GM19023 (cell line): Measurements from ENCODE around the gene MARVELD1.

Experiments
- ATAC-seq: cut with Tn5 transposase; IDR thresholded peaks from one replicate; pipeline ENCODE4 v1.9.1; 2021; ENCODE audit warnings: mild to moderate bottlenecking, moderate library complexity; ENCODE audit not compliant: unreplicated experiment

Gene MARVELD1

DNA sequence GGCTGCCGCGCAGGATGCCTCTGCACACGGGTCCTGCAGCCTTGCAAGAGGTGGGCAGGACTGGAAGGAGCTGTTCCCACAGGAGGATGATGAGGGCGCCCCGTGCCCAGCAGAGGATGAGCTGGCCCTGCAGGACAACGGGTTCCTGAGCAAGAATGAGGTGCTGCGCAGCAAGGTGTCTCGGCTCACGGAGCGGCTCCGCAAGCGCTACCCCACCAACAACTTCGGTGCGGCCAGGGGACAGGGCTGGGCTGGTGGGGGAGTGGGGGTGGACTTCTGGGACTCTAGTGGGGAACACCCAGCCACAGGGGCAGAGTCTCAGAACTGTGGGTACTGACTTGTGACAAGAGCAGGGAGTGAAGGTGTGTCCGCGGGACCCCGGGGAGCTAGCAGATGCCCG is 39.4 kb downstream of the MARVELD1 start:
- no peak for ATAC-seq

DNA sequence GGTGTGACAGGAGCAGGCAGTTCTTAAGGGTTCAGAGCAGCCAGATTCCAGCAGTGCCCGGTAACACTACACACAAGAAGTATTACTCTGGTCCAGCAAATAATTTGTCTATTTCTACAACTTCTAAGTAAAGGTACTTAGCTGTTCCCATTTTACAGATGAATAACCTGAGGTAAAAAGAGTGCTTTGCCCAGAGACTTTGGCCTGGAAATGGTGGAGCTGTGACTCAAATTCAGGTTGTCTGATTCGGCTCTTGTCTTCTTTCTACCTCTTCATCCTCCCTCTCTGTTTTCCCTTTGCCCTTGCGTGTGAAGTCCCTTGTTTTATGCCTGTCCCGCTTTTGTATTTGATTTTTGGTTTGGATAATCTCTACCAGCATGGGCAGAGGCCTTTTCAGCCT is 41.2 kb downstream of the MARVELD1 start:
- ATAC-seq: no peak

DNA sequence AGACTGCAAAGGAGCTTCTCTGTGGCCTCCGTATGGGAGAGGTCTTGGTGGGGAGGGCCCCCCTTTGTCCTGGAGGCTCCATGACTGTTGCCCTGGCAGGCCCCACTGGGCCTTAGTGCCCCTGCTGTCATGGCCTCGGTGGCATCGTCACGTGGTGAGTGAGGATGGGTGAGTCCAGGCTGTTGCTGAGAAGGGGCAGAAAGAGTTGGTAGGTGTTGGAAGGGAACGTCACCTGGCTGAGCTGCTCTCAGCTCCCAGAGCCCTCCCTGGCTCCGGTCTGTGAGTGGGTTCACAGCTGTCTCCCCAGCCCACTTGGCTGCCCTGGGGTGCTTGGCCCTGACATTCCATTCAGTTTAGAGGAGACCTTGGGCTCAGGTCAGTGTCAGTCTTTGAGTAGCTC is 42.2 kb downstream of the MARVELD1 start:
- ATAC-seq: no peak

DNA sequence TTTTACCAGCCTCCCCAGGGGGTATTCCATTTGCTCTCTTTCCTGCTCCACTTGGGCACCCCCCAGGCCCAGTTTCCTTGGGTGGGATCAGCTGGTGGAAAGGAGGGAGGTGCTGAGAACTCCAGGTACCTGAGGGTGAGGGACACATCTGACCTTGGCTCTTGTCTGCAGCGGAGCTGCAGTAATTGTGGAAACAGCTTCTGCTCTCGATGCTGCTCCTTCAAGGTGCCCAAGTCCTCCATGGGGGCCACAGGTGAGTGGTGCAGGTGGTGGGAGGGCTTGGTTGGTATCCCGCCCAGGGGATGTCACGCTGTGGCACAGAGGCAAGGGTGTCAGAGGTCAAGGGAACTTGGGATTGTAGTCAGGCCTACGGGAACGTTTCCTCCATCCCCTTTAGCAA is 43.9 kb downstream of the MARVELD1 start:
- no peak for ATAC-seq

DNA sequence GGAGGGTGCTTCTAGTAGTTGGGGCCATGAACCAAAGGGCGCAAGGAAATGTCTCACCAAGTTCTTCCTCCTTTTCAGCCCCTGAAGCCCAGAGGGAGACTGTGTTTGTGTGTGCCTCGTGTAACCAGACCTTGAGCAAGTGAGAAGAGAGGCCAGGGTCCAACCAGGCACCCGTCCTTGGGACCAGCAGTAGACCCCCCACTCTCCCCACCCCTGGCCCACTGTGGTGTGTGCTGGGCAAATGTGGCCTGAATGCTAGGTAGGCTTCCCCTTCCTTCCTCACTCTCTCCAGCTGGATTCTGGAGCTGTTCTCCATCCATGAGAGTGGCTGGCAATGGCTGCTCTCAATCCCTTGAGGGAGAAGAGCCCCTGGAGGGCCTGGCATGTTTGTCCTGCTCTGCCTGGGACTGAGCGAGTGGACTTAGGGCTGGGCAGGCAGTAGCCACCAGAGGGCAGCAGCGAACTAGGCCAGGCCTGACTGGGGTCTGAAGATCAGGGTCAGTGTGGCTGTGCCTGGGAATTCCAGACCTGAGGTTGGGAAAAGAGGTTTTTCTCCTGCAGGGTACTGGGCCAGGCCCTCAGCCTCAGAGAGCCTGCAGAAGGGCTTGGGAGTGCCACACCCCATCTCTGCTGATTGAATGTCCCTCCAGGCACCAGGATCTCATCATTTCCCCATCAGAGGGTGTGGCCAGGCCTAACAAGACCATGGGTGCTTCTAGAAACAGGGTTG is 45.8 kb downstream of the MARVELD1 start:
- no peak for ATAC-seq

DNA sequence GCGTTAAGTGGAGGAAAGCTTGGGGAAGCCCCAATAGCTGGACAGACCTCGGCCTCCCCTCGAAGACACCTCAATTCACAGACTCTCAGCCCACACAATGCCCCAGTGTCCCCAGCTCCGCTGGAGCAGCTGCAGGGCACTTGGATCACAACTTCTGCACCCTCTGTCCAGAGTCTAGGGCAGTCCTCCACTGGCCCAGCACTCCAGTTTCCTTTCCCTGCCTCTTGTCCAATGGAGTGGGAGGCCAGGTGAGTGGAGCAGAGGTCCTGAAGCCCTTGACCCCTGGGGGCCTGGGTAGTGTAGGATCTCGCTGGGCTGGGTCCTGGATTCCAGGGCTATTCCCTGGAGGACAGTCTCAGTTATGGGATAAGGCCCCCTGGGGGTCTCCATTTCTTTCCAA is 46.4 kb downstream of the MARVELD1 start:
- no peak for ATAC-seq

DNA sequence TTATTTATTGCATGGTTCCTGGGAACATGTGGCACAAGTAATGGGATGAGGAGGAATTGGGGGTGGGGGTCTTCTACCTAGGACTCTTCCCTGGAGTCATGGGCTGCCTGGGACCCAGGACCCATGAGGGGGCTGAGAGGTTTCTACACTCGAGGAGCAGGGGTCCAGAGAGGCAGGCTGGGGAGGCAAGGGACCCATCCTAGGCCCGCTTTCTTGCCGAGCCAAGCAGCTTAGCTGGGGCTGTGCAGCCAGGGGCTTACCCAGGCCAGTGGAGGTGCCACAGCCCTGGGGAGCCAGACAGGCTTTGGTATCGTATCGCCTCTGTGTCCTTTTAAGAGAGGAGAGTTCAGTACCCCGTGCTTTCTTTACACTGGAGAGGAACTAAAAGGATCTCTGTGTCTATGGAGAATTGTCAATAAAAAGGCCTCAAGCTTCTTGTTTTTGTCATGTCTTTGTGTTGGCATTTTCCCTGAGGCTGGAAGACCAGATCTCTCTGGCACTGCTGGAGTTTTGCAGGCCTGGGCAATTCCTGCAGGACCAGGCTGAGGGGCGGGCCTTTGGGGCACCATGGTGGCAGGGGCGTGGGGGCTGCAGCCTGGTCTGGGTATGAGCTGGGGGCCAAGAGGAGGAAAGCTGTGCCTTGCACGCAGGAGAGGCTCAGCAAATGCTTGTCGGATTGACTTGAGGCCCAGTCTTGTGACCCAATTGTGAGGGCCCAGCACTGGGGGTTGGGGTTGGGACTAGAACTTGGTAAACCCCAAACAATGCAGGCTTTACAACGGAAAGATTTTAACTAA is 47.1 kb downstream of the MARVELD1 start:
- ATAC-seq: no peak

DNA sequence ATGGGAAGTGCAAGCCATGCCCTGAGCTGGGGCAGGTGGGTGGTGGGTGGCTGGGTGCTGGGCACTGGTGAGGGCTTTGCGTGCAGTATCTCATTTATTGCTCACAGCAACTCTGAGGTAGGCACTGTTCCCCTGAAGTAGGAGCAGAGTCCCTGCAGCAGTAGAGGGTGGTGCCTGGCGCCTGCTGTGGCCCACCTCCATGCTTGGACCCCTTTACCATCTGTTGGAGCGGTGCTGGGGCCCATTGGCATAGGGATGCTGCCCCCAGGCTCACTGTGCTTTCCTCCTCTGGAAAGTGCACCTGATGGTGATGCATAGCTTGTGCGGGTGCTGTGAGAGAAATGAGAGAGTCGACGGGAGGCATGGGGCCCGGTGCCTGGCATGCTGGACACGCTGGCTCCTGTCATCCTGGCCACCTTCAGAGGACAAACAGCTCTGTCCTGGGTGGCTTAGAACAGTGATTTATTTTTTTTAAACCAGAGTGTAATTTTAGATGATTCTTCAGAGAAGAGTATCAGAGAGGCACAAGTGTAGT is 47.9 kb downstream of the MARVELD1 start:
- ATAC-seq: no peak

DNA sequence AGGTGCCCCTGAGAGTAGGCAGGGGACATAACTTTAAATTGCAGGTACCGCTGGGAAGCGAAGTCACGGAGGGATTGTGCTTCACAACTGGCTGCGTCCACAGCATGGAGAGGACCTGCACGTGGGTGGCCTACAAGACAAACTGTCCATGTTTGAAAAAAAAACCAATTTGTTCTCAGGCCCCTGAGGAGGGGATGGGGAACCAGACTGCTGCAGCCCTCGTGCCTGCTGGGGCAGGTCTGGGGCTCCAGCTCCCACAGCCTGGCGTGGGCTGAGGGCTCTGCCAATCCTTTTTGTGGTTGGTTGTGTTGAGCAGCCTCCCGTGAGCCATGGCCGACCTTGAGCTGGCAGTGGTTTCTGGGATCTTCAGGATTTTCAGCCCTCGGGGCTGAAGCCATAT is 48.5 kb downstream of the MARVELD1 start:
- no peak for ATAC-seq

DNA sequence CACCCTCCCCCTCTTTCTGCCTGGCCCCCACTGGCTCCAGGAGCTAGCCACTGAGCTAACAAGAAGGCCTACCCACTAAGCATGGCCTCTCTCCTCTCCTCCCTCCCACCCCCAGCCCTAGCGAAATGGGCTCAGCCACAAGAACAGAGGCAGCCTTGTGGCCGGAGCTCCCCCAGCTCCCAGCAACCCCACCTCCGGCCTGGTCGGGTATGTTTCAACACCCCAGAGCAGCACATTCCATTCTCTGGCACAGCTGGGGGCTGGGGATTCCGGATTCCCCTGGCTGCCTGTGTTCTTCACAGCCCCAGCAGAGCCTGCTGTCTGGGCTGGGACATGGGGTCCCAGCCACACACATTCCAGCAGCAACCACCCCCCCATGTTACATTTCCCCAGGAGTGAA is 49.3 kb downstream of the MARVELD1 start:
- ATAC-seq: no peak

DNA sequence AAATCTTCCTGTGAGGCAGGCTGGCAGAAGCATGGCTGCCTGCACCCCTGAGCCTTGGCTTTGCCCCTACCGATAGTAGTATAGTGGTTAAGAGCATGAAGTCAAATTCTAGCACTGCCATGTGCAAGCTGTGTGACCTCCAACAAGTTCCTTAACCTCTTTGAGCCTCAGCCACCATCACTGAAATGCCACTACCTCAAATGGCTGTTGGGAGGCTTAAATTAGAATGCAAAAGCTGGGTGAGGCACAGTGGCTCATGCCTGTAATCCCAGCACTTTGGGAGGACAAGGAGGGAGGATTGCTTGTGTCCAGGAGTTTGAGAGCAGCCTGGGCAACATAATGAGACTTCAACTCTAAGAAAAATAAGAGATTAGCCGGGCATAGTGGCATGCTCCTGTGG is 49.9 kb downstream of the MARVELD1 start:
- no peak for ATAC-seq

DNA sequence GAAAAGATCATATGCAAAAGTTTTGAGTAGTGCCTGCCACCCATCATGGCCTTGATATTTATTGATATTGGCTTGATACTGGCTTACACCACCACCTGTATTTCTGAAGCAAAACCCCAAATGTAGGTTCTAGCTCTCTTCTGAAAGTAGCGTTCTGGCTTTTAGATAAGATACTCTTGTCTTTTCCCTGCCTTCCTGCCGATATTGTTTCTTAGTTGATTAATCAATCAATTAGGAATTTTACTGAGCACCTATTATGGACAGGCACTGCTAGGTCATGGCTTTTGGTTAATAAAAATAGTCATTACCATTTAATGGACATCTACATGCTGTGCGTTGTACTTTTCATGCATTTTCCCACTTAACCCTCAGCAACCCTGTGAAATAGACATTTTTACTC is 50.4 kb downstream of the MARVELD1 start:
- no peak for ATAC-seq

DNA sequence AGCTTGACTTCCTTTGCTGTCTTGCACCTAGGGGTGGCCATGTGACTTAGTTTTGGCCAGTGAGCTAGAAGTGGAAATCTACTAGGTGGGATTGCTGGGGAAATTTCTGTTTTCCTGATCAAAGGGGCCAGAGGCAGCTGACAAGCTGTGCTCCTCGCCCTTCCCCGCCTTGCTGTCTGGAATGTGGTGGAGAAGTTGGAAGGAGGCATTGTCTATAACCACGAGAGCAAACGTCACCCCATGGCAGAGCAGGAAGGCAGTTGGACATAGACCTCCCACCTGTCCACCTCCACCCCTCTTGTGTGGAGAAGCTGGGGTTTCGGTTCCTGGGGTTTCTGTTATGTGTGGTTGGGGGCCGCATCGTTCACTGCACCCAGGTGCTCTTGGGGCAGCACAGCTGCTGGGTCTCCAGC is 51.0 kb downstream of the MARVELD1 start:
- no peak for ATAC-seq

DNA sequence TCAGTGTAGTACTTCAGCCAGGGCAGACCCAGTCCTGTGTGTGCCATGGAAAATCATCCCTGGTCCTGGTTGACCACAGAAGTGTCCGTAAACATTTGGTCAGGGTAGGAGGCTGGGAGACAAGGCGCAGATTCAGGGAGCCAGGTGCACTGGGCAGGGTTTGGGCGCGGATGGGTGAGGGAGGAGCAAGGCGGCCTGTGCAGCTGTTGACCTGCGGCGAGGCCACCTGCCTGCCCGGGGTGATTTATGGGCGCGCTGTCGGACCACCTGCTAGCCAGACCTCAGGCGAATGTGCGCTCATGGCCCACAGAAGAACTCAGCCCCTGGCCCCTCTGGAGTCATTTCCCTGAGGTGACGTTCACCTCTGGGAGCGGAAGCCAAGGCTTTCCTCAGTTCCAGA is 51.7 kb downstream of the MARVELD1 start:
- no peak for ATAC-seq

DNA sequence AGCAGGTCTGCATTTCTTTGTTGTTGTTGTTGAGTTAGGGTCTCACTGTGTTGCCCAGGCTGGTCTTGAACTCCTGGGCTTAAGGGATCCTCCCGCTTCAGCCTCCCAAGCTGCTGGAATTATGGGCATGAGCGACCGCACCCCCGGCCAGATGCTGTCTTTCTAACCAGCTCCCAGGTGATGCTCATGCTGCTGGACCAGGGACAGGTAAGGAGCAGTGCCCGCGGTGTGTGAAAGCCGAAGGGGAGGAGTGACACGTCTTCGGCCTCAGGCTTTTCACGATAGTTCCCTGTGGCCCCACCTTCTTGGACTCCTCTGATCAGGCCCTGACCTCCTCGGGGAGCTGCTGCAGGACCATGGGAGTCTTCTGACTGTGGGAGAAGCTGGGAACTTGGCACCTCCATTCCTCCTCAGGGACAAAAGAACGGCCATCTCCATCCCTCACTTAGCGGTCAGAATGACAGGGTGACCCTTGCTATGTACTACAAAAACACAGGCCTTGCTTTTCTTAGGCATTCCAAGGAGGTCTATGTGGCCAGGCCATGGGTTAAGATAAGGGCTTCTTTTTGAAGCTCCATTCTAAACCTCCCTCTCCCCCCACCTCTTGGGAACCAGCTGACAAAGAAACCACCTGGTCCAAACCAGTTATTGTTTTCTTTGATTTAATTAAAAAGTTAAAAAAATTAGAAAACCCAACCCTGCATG is 52.7 kb downstream of the MARVELD1 start:
- no peak for ATAC-seq

DNA sequence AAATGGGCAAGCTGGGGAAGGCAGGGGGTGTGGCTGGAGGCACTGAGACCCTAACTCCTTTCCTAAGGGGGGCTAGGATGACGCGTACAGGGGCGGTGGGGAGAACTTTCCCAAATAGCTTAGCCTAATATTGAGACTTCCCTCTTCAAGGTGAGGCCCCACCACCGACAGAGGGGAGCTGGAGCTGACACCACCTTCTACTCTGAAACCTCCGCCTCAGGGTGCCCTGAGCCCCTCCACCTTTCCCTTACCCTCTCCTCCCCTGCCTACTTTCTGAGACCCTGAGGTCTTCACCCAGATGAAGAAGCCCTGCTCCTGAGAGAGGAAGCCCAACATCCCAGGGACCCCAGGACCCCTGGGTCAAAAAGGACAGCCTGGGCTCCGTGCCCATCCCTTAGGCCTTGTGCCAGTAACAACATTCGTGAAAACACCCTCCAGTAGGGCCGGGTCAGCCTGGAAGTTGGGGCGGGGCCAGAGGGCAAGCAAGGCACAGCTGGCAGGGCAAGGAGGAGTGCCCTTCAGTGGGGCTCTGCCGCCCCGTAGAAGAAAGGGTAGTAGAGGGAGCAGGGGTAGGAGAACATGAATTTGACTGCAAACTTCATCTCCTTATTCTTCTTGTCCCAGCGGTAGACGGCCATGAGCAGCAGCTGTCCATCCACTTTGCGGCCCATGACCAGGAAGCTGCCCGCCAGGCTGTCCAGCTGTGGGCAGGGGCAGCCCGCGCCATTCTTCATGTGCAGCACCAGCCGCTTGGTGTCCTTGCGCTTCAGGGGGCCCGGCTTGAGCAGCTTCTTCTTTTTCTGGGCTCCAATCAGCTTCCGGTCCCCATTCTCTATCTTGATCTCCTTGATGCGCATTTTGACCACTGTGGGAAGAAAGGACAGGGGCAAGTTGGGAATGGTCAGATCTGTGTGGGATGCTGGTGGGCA is 53.7 kb downstream of the MARVELD1 start:
- ATAC-seq: no peak
